DOHH2 (cell line): Measurements from ENCODE around the gene GNLY.

Experiments used
- H3F3A ChIP-seq: fragments of 200-600 bp; sonication (generic), shearing (Covaris generic); 2 replicates; pipeline ENCODE4 v1.6.0; 2016; ENCODE audit warnings: antibody characterized with exemption, mild to moderate bottlenecking; ENCODE audit not compliant: control insufficient read depth, insufficient read depth
- H3K27ac ChIP-seq: fragments of 200-600 bp; sonication (generic); 2 replicates; pipeline ENCODE4 v1.5.1; 2014; ENCODE audit warnings: low read depth, mild to moderate bottlenecking, low read length, moderate library complexity
- H3K27me3 ChIP-seq: fragments of 200-600 bp; sonication (generic); 2 replicates; pipeline ENCODE4 v1.6.1; 2014; ENCODE audit warnings: mild to moderate bottlenecking, low read length, mixed read lengths; ENCODE audit not compliant: control insufficient read depth
- H3K36me3 ChIP-seq: fragments of 200-600 bp; sonication (generic); 2 replicates; pipeline ENCODE4 v1.6.1; 2014; ENCODE audit warnings: mild to moderate bottlenecking, low read length, moderate library complexity, mixed read lengths; ENCODE audit not compliant: control insufficient read depth
- H3K4me1 ChIP-seq: fragments of 200-600 bp; sonication (generic); 2 replicates; pipeline ENCODE4 v1.6.1; 2014; ENCODE audit warnings: mild to moderate bottlenecking, low read length, mixed read lengths; ENCODE audit not compliant: control insufficient read depth
- H3K4me2 ChIP-seq: fragments of 200-600 bp; sonication (generic); 2 replicates; pipeline ENCODE4 v1.6.0; 2014; ENCODE audit warnings: mild to moderate bottlenecking, low read length, moderate library complexity
- H3K4me3 ChIP-seq: fragments of 200-600 bp; sonication (generic); 2 replicates; pipeline ENCODE4 v1.5.1; 2014; ENCODE audit warnings: mild to moderate bottlenecking, low read length, mixed read lengths
- H3K79me2 ChIP-seq: fragments of 200-600 bp; sonication (generic); 2 replicates; pipeline ENCODE4 v1.6.1; 2014; ENCODE audit warnings: mild to moderate bottlenecking, low read length, mixed read lengths; ENCODE audit not compliant: control insufficient read depth
- H3K9me2 ChIP-seq: fragments of 200-600 bp; sonication (generic); replicated peaks from 2 replicates; pipeline ENCODE4 v1.6.1; 2014; ENCODE audit warnings: mild to moderate bottlenecking, low read length, mixed read lengths; ENCODE audit not compliant: control insufficient read depth
- H3K9me3 ChIP-seq: fragments of 200-600 bp; sonication (generic); 2 replicates; pipeline ENCODE4 v1.6.1; 2014; ENCODE audit warnings: antibody characterized with exemption, low read length, mixed read lengths; ENCODE audit not compliant: control insufficient read depth, insufficient read depth
- H4K20me1 ChIP-seq: fragments of 200-600 bp; sonication (generic); 2 replicates; pipeline ENCODE4 v1.6.0; 2014; ENCODE audit warnings: low read depth, mild to moderate bottlenecking, antibody characterized with exemption, low read length, moderate library complexity; ENCODE audit not compliant: control insufficient read depth, insufficient read depth
- EZH2phosphoT487 ChIP-seq: fragments of 200-600 bp; sonication (generic); IDR thresholded peaks from 2 replicates; pipeline ENCODE4 v1.6.1; 2017; ENCODE audit warnings: borderline replicate concordance, mild to moderate bottlenecking, antibody characterized with exemption, low read length, moderate library complexity, mixed read lengths
- TF ChIP-seq, protein P1 (sequence below): fragments of 200-600 bp; sonication (generic); IDR thresholded peaks from one replicate; pipeline ENCODE4 v1.5.1; 2014; ENCODE audit warnings: antibody characterized with exemption, mild to moderate bottlenecking, low read depth, low read length; ENCODE audit not compliant: poor library complexity, severe bottlenecking

Gene GNLY

DNA sequence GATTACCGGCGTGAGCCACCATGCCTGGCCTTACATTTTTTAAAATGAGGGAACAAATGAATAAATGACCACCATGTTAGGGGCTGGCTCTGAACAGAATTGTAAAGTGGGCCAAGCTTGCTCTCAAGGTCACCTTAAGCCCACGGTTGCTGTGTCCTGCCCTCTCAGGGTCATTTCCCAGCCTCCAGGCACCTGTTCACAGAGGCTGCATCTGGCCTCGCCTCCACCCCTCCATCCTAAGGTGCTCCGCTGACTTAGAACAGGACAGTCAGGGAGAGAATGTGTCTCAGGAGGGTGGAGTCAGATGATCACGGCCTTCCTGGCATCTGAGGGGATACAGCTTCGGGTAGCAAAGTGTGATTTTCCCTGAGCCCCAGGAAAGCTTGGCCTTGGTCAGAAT, 33.4 kb upstream of the GNLY start:
- Histone ChIP-seq H3K4me2 (no peak overlapping the region), H3K36me3 (peaks cover 3% of the 10 kb centered on the region), H3K9me3 (no peaks in the 10 kb centered on the region), H3K79me2 (no peaks in the 10 kb centered on the region), H3K4me1 (no peaks in the 10 kb centered on the region), H3K27ac (no peak overlapping the region), H3F3A (no peaks in the 10 kb centered on the region), H3K4me3 (no peak overlapping the region), H3K9me2 (no peaks in the 10 kb centered on the region), H4K20me1 (no peaks in the 10 kb centered on the region), H3K27me3 (no peaks in the 10 kb centered on the region)
- TF ChIP-seq EZH2phosphoT487 = no peak
- TF ChIP-seq, protein P1, sequence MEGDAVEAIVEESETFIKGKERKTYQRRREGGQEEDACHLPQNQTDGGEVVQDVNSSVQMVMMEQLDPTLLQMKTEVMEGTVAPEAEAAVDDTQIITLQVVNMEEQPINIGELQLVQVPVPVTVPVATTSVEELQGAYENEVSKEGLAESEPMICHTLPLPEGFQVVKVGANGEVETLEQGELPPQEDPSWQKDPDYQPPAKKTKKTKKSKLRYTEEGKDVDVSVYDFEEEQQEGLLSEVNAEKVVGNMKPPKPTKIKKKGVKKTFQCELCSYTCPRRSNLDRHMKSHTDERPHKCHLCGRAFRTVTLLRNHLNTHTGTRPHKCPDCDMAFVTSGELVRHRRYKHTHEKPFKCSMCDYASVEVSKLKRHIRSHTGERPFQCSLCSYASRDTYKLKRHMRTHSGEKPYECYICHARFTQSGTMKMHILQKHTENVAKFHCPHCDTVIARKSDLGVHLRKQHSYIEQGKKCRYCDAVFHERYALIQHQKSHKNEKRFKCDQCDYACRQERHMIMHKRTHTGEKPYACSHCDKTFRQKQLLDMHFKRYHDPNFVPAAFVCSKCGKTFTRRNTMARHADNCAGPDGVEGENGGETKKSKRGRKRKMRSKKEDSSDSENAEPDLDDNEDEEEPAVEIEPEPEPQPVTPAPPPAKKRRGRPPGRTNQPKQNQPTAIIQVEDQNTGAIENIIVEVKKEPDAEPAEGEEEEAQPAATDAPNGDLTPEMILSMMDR = no peak

DNA sequence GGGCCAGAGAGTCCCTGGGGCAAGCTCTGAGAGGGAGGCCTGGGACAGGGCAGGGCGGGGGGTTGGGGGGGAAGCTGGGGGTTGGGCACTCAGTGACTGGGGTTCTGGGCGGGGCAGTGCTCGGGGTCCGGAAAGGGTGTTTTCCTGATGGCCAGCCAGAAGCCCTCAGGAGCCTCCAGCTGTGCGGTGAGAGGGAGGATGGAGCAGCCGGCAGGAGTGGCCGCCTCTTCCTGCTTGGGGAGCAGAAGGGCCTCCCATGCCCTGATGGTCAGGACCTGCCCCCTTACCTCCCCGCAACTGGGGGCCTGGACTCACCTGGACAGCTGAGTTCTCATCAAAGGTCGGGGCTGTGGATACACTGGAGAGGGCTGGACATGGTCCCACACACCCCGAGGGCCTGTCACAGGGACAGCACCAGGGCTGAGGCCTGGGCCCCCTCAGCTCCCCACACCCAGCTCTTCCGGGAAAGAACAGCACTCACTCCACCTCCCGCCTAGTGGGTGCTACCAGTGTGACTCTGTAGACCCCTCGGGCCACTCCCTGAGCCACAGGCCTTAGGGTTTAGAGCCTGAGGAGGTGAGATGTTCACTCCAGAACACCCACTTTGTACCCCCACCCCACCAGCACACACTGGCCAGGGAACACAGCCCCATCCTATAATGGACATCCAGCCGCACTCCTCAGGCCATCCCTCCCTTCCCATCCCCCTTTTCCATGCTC, 32.9 kb upstream of the GNLY start:
- no peaks in the 10 kb centered on the region for H3K27me3 ChIP-seq
- no peaks in the 10 kb centered on the region for H3K79me2 ChIP-seq
- TF ChIP-seq, protein P1 = no peak
- TF ChIP-seq EZH2phosphoT487 = no peak
- no peaks in the 10 kb centered on the region for H3F3A ChIP-seq
- H4K20me1 ChIP-seq = no peaks in the 10 kb centered on the region
- no peak overlapping the region for H3K4me2 ChIP-seq
- H3K9me2 ChIP-seq = no peaks in the 10 kb centered on the region
- H3K27ac ChIP-seq = no peak overlapping the region
- no peaks in the 10 kb centered on the region for H3K9me3 ChIP-seq
- H3K4me3 ChIP-seq = no peak overlapping the region
- H3K4me1 ChIP-seq = no peaks in the 10 kb centered on the region
- no peaks in the 10 kb centered on the region for H3K36me3 ChIP-seq

DNA sequence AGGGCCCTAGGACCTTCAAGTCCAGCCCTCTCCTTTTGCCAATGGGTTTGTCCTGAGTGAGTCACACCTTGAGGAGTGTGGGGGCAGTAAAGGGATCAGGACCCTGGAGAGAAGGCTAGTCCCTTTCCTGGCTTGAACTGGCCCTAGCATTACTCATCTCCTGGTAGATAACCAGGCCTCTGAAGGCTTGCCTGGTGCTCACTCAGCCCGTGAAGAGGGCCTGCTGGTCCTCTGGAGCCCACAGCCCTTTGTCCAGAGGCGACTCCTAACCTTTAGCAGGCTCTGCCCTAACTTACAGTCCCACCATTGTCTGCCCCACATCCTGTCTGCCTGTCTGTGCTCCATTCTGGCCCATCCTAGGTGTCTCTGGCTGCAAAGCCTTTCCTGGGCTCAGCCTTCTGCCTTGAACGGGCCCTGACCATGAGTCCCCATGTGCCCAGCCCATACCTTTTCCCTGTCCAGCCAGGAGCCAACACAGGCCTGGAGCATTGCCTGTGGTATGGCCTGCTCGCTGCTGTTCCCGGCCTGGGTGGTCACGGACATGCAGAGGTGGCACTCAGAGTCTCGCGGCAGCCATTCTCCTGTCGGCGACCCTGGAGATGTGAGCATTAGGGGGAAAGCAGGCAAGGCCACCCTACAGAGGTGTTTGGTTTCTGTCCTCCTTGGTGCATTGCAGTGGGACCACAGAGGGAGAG, 31.1 kb upstream of the GNLY start:
- Histone ChIP-seq H4K20me1 (no peaks in the 10 kb centered on the region), H3K36me3 (no peaks in the 10 kb centered on the region), H3K79me2 (no peaks in the 10 kb centered on the region), H3K4me3 (no peak overlapping the region), H3K9me3 (no peaks in the 10 kb centered on the region), H3K4me1 (no peaks in the 10 kb centered on the region), H3K4me2 (no peak overlapping the region), H3K9me2 (no peaks in the 10 kb centered on the region), H3K27ac (no peak overlapping the region), H3K27me3 (no peaks in the 10 kb centered on the region), H3F3A (no peaks in the 10 kb centered on the region)
- no peak for TF ChIP-seq EZH2phosphoT487
- TF ChIP-seq, protein P1 = no peak
